IPS-18a (cell line): Measurements from ENCODE around the gene FOXC2.

Experiments
- H3K27ac ChIP-seq: one replicate; pipeline ENCODE4 v1.5.1; 2013; ENCODE audit warnings: low read length
- H3K27me3 ChIP-seq: one replicate; pipeline ENCODE4 v1.6.1; 2013; ENCODE audit warnings: mild to moderate bottlenecking, low read length; ENCODE audit not compliant: control insufficient read depth, insufficient read depth
- H3K36me3 ChIP-seq: one replicate; pipeline ENCODE4 v1.6.1; 2013; ENCODE audit warnings: low read depth, low read length; ENCODE audit not compliant: control insufficient read depth
- H3K4me1 ChIP-seq: one replicate; pipeline ENCODE4 v1.6.1; 2013; ENCODE audit warnings: low read depth, low read length; ENCODE audit not compliant: control insufficient read depth
- H3K4me3 ChIP-seq: one replicate; pipeline ENCODE4 v1.5.1; 2013; ENCODE audit warnings: low read length
- H3K9ac ChIP-seq: one replicate; pipeline ENCODE4 v1.6.1; 2013; ENCODE audit warnings: mild to moderate bottlenecking, low read length, moderate library complexity
- H3K9me3 ChIP-seq: one replicate; pipeline ENCODE4 v1.6.1; 2013; ENCODE audit warnings: low read depth, low read length; ENCODE audit not compliant: control insufficient read depth

FOXC2 gene

GRCh38 chr16:86602521-86602920 lies 35.9 kb downstream of the FOXC2 start:
- Histone ChIP-seq H3K4me3 (no peak overlapping the region), H3K27ac (no peak overlapping the region)

GRCh38 chr16:86604436-86605193 lies 38.0 kb downstream of the FOXC2 start:
- H3K27me3 ChIP-seq = no peaks in the 10 kb centered on the region
- no peaks in the 10 kb centered on the region for H3K4me1 ChIP-seq
- H3K9me3 ChIP-seq = no peaks in the 10 kb centered on the region
- no peaks in the 10 kb centered on the region for H3K36me3 ChIP-seq
- H3K27ac ChIP-seq = no peak overlapping the region
- H3K9ac ChIP-seq = no peak overlapping the region
- no peak overlapping the region for H3K4me3 ChIP-seq

More at GRCh38 chr16:86602521-86602920, 35.9 kb downstream of the FOXC2 start:
- no peaks in the 10 kb centered on the region for H3K27me3 ChIP-seq
- H3K9ac ChIP-seq = no peak overlapping the region
- no peaks in the 10 kb centered on the region for H3K9me3 ChIP-seq
- no peaks in the 10 kb centered on the region for H3K4me1 ChIP-seq
- H3K36me3 ChIP-seq = no peaks in the 10 kb centered on the region

GRCh38 chr16:86605950-86606349 lies 39.3 kb downstream of the FOXC2 start:
- Histone ChIP-seq H3K9ac (no peak overlapping the region), H3K4me1 (no peaks in the 10 kb centered on the region), H3K4me3 (no peak overlapping the region), H3K36me3 (no peaks in the 10 kb centered on the region), H3K9me3 (no peaks in the 10 kb centered on the region), H3K27ac (no peak overlapping the region), H3K27me3 (no peaks in the 10 kb centered on the region)

GRCh38 chr16:86608301-86608747 lies 41.7 kb downstream of the FOXC2 start:
- Histone ChIP-seq H3K9ac (no peak overlapping the region), H3K27ac (no peak overlapping the region), H3K36me3 (no peaks in the 10 kb centered on the region), H3K4me1 (no peaks in the 10 kb centered on the region), H3K27me3 (no peaks in the 10 kb centered on the region), H3K4me3 (no peak overlapping the region), H3K9me3 (no peaks in the 10 kb centered on the region)

GRCh38 chr16:86609115-86609514 lies 42.5 kb downstream of the FOXC2 start:
- Histone ChIP-seq H3K9me3 (no peaks in the 10 kb centered on the region), H3K4me3 (no peak overlapping the region), H3K9ac (no peak overlapping the region), H3K4me1 (no peaks in the 10 kb centered on the region), H3K36me3 (no peaks in the 10 kb centered on the region), H3K27me3 (no peaks in the 10 kb centered on the region), H3K27ac (no peak overlapping the region)

GRCh38 chr16:86609661-86610060 lies 43.0 kb downstream of the FOXC2 start:
- H3K36me3 ChIP-seq = no peaks in the 10 kb centered on the region
- H3K4me3 ChIP-seq = no peak overlapping the region
- H3K9me3 ChIP-seq = no peaks in the 10 kb centered on the region
- no peaks in the 10 kb centered on the region for H3K27me3 ChIP-seq
- no peak overlapping the region for H3K27ac ChIP-seq
- no peak overlapping the region for H3K9ac ChIP-seq
- H3K4me1 ChIP-seq = no peaks in the 10 kb centered on the region

- no peak overlapping the region for H3K27ac ChIP-seq
- H3K4me3 ChIP-seq = no peak overlapping the region
- H3K36me3 ChIP-seq = no peaks in the 10 kb centered on the region
- H3K9ac ChIP-seq = no peak overlapping the region
- H3K4me1 ChIP-seq = no peaks in the 10 kb centered on the region
- H3K9me3 ChIP-seq = no peaks in the 10 kb centered on the region
- H3K27me3 ChIP-seq = no peaks in the 10 kb centered on the region
These were observed 44.3 kb downstream of the FOXC2 start for GRCh38 chr16:86610779-86611524.

- H3K27ac ChIP-seq = no peak overlapping the region
- H3K4me1 ChIP-seq = no peaks in the 10 kb centered on the region
- no peak overlapping the region for H3K4me3 ChIP-seq
These were observed 44.9 kb downstream of the FOXC2 start for GRCh38 chr16:86611525-86611855.

GRCh38 chr16:86611941-86612340 lies 45.3 kb downstream of the FOXC2 start:
- no peaks in the 10 kb centered on the region for H3K36me3 ChIP-seq
- no peak overlapping the region for H3K4me3 ChIP-seq
- H3K27ac ChIP-seq = no peak overlapping the region
- no peaks in the 10 kb centered on the region for H3K27me3 ChIP-seq
- no peaks in the 10 kb centered on the region for H3K4me1 ChIP-seq
- no peak overlapping the region for H3K9ac ChIP-seq
- no peaks in the 10 kb centered on the region for H3K9me3 ChIP-seq

More at GRCh38 chr16:86611525-86611855, 44.9 kb downstream of the FOXC2 start:
- H3K9me3 ChIP-seq = no peaks in the 10 kb centered on the region
- no peaks in the 10 kb centered on the region for H3K27me3 ChIP-seq
- H3K36me3 ChIP-seq = no peaks in the 10 kb centered on the region
- H3K9ac ChIP-seq = no peak overlapping the region

GRCh38 chr16:86614699-86615098 lies 48.1 kb downstream of the FOXC2 start:
- Histone ChIP-seq H3K27ac (no peak overlapping the region), H3K36me3 (no peaks in the 10 kb centered on the region), H3K4me3 (no peak overlapping the region), H3K27me3 (no peaks in the 10 kb centered on the region), H3K9me3 (no peaks in the 10 kb centered on the region), H3K9ac (no peak overlapping the region), H3K4me1 (no peaks in the 10 kb centered on the region)

GRCh38 chr16:86616906-86617305 lies 50.3 kb downstream of the FOXC2 start:
- Histone ChIP-seq H3K4me1 (no peaks in the 10 kb centered on the region), H3K27me3 (no peaks in the 10 kb centered on the region), H3K9me3 (no peaks in the 10 kb centered on the region), H3K27ac (no peak overlapping the region), H3K4me3 (no peak overlapping the region), H3K36me3 (no peaks in the 10 kb centered on the region), H3K9ac (no peak overlapping the region)
